Panc1 (cell line): ENCODE measurements around the gene STK39. TPM values are rescaled to one million over a fixed set of nuclear protein-coding genes. Genes with fewer than 3 reads are reported as not detected.

Source experiments
- ATAC-seq: fragments of 200-7000 bp; cut with Tn5 transposase; 2 replicates; pipeline ENCODE4 v1.9.1; 2020; ENCODE audit warnings: mild to moderate bottlenecking, moderate library complexity
- BruUV-seq: library from RNA; stranded (reverse); fragments of 400-500 nt; replicated peaks from 2 replicates; lab custom pipeline; 2021; lab: Mats Ljungman, UMichigan
- CTCF ChIA-PET: fragments of 300-600 bp; sonication (Branson Sonifier 250); formaldehyde crosslinking; loops from one replicate; lab custom pipeline; 2022; ENCODE audit warnings: antibody characterized with exemption; lab: Charles Lee
- POLR2A ChIA-PET: fragments of 300-600 bp; sonication (Branson Sonifier 250); formaldehyde crosslinking; loops from one replicate; lab custom pipeline; 2022; ENCODE audit warnings: antibody characterized with exemption; lab: Charles Lee
- DNase-seq: peaks from one replicate; pipeline ENCODE4 v3.0.0-alpha.2; 2010; ENCODE audit warnings: low read depth, low spot score
- H3K27ac ChIP-seq: 2 replicates; pipeline ENCODE4 v1.5.1; 2011; ENCODE audit warnings: mild to moderate bottlenecking, low read length, inconsistent platforms
- H3K27me3 ChIP-seq: fragments of 200-500 bp; sonication (Bioruptor generic); 2 replicates; pipeline ENCODE4 v1.6.0; 2014; ENCODE audit warnings: low read length, inconsistent platforms; ENCODE audit not compliant: control insufficient read depth, insufficient read depth
- H3K36me3 ChIP-seq: fragments of 200-500 bp; sonication (Bioruptor generic); 2 replicates; pipeline ENCODE4 v1.5.1; 2014; ENCODE audit warnings: inconsistent platforms, mild to moderate bottlenecking, low read length, moderate library complexity; ENCODE audit not compliant: control insufficient read depth, insufficient read depth
- H3K4me1 ChIP-seq: 2 replicates; pipeline ENCODE4 v1.5.1; 2011; ENCODE audit warnings: inconsistent platforms, mild to moderate bottlenecking, low read length, moderate library complexity; ENCODE audit not compliant: control insufficient read depth, insufficient read depth
- H3K4me3 ChIP-seq, 2 experiments: 2 replicates each; pipeline ENCODE4 v1.5.1; 2011 to 2012; ENCODE audit warnings: low read depth in 2 of 2, low read length in 2 of 2, mild to moderate bottlenecking in 2 of 2, inconsistent platforms in 1 of 2, moderate library complexity in 1 of 2
- H3K9me3 ChIP-seq: fragments of 200-500 bp; sonication (Bioruptor generic); 2 replicates; pipeline ENCODE4 v1.5.1; 2014; ENCODE audit warnings: low read depth, mild to moderate bottlenecking, inconsistent platforms, low read length, moderate library complexity; ENCODE audit not compliant: control insufficient read depth, insufficient read depth
- CTCF ChIP-seq: fragments of 450-650 bp; IDR thresholded peaks from 2 replicates; pipeline ENCODE4 v1.5.1; 2017; ENCODE audit warnings: mild to moderate bottlenecking
- POLR2AphosphoS5 ChIP-seq: IDR thresholded peaks from 2 replicates; pipeline ENCODE4 v1.6.1; 2012; ENCODE audit warnings: mild to moderate bottlenecking, low read depth, low read length, moderate library complexity
- SIN3A ChIP-seq: IDR thresholded peaks from 2 replicates; pipeline ENCODE4 v1.6.1; 2012; ENCODE audit warnings: low read depth, mild to moderate bottlenecking, low read length, moderate library complexity, borderline replicate concordance; ENCODE audit not compliant: insufficient read depth
- TCF7L2 ChIP-seq: IDR thresholded peaks from 2 replicates; pipeline ENCODE4 v1.6.1; 2011; ENCODE audit warnings: mild to moderate bottlenecking, low read depth, low read length, inconsistent platforms
- in situ Hi-C: cut with HindIII; loops from 2 replicates; pipeline ENCODE4 v1.10.0; 2016; ENCODE audit warnings: low sequenced_read_pairs, low pct_unique_long_range_greater_than_20kb
- intact Hi-C: fragments of 100-400 bp; cut with micrococcal nuclease; formaldehyde crosslinking; loops from one replicate; pipeline ENCODE4 v1.10.0; 2022; ENCODE audit not compliant: unreplicated experiment
- total RNA-seq: library from RNA; stranded (reverse); gene quantifications from one replicate; pipeline ENCODE4 v1.2.1, GENCODE V29; 2021; ENCODE audit not compliant: unreplicated experiment
- TF ChIP-seq, protein P1 (sequence below), 2 experiments: IDR thresholded peaks; 2 replicates each; pipeline ENCODE4 v1.6.1; 2011 to 2012; ENCODE audit warnings: low read depth in 2 of 2, control low read depth in 1 of 2, low read length in 1 of 2, mild to moderate bottlenecking in 1 of 2, moderate library complexity in 1 of 2; ENCODE audit not compliant: insufficient read depth in 1 of 2

STK39 gene
- total RNA-seq, 1 experiment from 2014 or later, result 14.0 TPM

- Histone ChIP-seq H3K36me3 (no peaks in the 10 kb centered on the region), H3K4me3 (no peak overlapping the region), H3K9me3 (no peaks in the 10 kb centered on the region), H3K4me1 (no peaks in the 10 kb centered on the region), H3K27me3 (no peaks in the 10 kb centered on the region), H3K27ac (no peak overlapping the region)
- intact Hi-C loops (no loop called here), in situ Hi-C loops (no loop called here)
- no TSS peak for BruUV-seq
- DNase-seq (no peak), ATAC-seq (no peak)
- ChIA-PET POLR2A (no interaction called here), CTCF (interaction anchor here (0.7 kb wide), 1 partner anchor 40 kb away, joined by 3 read pairs; no protein-coding TSS in a partner anchor)
- TF ChIP-seq POLR2AphosphoS5 (no peak), SIN3A (no peak), TCF7L2 (no peak), CTCF (no peak)
- TF ChIP-seq, protein P1, sequence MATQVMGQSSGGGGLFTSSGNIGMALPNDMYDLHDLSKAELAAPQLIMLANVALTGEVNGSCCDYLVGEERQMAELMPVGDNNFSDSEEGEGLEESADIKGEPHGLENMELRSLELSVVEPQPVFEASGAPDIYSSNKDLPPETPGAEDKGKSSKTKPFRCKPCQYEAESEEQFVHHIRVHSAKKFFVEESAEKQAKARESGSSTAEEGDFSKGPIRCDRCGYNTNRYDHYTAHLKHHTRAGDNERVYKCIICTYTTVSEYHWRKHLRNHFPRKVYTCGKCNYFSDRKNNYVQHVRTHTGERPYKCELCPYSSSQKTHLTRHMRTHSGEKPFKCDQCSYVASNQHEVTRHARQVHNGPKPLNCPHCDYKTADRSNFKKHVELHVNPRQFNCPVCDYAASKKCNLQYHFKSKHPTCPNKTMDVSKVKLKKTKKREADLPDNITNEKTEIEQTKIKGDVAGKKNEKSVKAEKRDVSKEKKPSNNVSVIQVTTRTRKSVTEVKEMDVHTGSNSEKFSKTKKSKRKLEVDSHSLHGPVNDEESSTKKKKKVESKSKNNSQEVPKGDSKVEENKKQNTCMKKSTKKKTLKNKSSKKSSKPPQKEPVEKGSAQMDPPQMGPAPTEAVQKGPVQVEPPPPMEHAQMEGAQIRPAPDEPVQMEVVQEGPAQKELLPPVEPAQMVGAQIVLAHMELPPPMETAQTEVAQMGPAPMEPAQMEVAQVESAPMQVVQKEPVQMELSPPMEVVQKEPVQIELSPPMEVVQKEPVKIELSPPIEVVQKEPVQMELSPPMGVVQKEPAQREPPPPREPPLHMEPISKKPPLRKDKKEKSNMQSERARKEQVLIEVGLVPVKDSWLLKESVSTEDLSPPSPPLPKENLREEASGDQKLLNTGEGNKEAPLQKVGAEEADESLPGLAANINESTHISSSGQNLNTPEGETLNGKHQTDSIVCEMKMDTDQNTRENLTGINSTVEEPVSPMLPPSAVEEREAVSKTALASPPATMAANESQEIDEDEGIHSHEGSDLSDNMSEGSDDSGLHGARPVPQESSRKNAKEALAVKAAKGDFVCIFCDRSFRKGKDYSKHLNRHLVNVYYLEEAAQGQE (IDR thresholded peaks at IDR 0.05; ENCODE audit: insufficient read depth in 1 of 2, low read depth in 2 of 2, low read length in 1 of 2), result no peak
These were observed 43.0 kb upstream of the STK39 start for GRCh38 chr2:168290391-168290790.

- no TSS peak for BruUV-seq
- H3K36me3 ChIP-seq, result no peaks in the 10 kb centered on the region
- POLR2A ChIA-PET, result no interaction called here
- TF ChIP-seq SIN3A, result no peak
- H3K4me3 ChIP-seq, result no peak overlapping the region
- ATAC-seq, result no peak
- no peaks in the 10 kb centered on the region for H3K4me1 ChIP-seq
- H3K27ac ChIP-seq, result no peak overlapping the region
- CTCF ChIA-PET, result no interaction called here
- in situ Hi-C loops, result no loop called here
- H3K9me3 ChIP-seq, result no peaks in the 10 kb centered on the region
- no peaks in the 10 kb centered on the region for H3K27me3 ChIP-seq
- intact Hi-C loops, result no loop called here
- no peak for DNase-seq
These were observed 42.5 kb upstream of the STK39 start for GRCh38 chr2:168289880-168290279.

- Histone ChIP-seq H3K4me1 (no peaks in the 10 kb centered on the region), H3K9me3 (no peaks in the 10 kb centered on the region), H3K4me3 (no peak overlapping the region), H3K27ac (no peak overlapping the region), H3K36me3 (no peaks in the 10 kb centered on the region), H3K27me3 (peaks cover 2% of the 10 kb centered on the region; the same call in 1 of the 2 replicates)
- no peak for ATAC-seq
- intact Hi-C loops, result no loop called here
- no peak for TF ChIP-seq TCF7L2
- no peak for TF ChIP-seq POLR2AphosphoS5
- TF ChIP-seq SIN3A, result no peak
- TF ChIP-seq, protein P1 (IDR thresholded peaks at IDR 0.05; ENCODE audit: insufficient read depth in 1 of 2, low read depth in 2 of 2, low read length in 1 of 2), result no peak
- TF ChIP-seq CTCF, result no peak
- in situ Hi-C loops, result no loop called here
- POLR2A ChIA-PET, result no interaction called here
- no TSS peak for BruUV-seq
- CTCF ChIA-PET, result no interaction called here
- DNase-seq, result no peak
These were observed 39.1 kb upstream of the STK39 start for GRCh38 chr2:168286535-168286934.
